Gastroesophageal sphincter (tissue), 4 donors: ENCODE results near the gene NAALADL2. TPM values are rescaled to one million over a fixed set of nuclear protein-coding genes. Genes with fewer than 3 reads are reported as not detected.
"Not testable (repeated sequence)": the region's sequence is repeated elsewhere in the genome, so short reads cannot be mapped to it uniquely, and the experiment has no call there.

Source experiments
- ATAC-seq: fragments of 150-250 bp; one replicate; pipeline ENCODE4 v1.9.1; 2016; ENCODE audit warnings: mild to moderate bottlenecking, moderate library complexity
- H3K27ac ChIP-seq, 4 donors: fragments of 200-600 bp; sonication (generic) in 3 of 4; 1 replicate in 3 of 4; 2 replicates in 1 of 4; pipeline ENCODE4 v1.5.1; 2016 to 2019
- H3K27me3 ChIP-seq: fragments of 200-600 bp; sonication (generic); one replicate; pipeline ENCODE4 v1.5.1; 2019
- H3K36me3 ChIP-seq, 2 donors: fragments of 200-600 bp; sonication (generic); one replicate each; pipeline ENCODE4 v1.5.1; 2019; ENCODE audit warnings: control low read depth in 1 of 2
- H3K4me1 ChIP-seq, 3 donors: fragments of 200-600 bp; sonication (generic); 1 replicate in 2 of 3; 2 replicates in 1 of 3; pipeline ENCODE4 v1.5.1; 2016 to 2019; ENCODE audit warnings: control low read depth in 2 of 3
- H3K4me3 ChIP-seq, 2 donors: fragments of 200-600 bp; sonication (generic); one replicate each; pipeline ENCODE4 v1.5.1; 2019; ENCODE audit warnings: mild to moderate bottlenecking in 1 of 2, moderate library complexity in 1 of 2
- H3K9me3 ChIP-seq, 3 donors: fragments of 200-600 bp; sonication (generic); one replicate each; pipeline ENCODE4 v1.5.1; 2017 to 2019; ENCODE audit warnings: control low read depth in 2 of 3
- EP300 ChIP-seq: sonication (generic); formaldehyde crosslinking; IDR thresholded peaks from one replicate; pipeline ENCODE4 v1.6.1; 2017; ENCODE audit warnings: antibody characterized with exemption, mild to moderate bottlenecking
- POLR2A ChIP-seq, 2 donors: fragments of 450-650 bp; IDR thresholded peaks; one replicate each; pipeline ENCODE4 v1.6.1; 2017; ENCODE audit warnings: antibody characterized with exemption in 2 of 2, mild to moderate bottlenecking in 2 of 2, moderate library complexity in 1 of 2
- POLR2AphosphoS5 ChIP-seq: sonication (generic); formaldehyde crosslinking; IDR thresholded peaks from one replicate; pipeline ENCODE4 v1.6.1; 2017; ENCODE audit warnings: antibody characterized with exemption
- WGBS, 2 donors: methylation state at CpG; one replicate each; pipeline ENCODE4 v1.1.5; 2018; ENCODE audit warnings: low coverage in 1 of 2; 5-methylcytosine and 5-hydroxymethylcytosine counted together
- total RNA-seq, 4 donors: library from RNA; depleted of rRNA; stranded (reverse); fragments of >200 nt; gene quantifications; one replicate each; pipeline ENCODE4 v1.1.0, GENCODE V29; 2016
- TF ChIP-seq, protein P1 (sequence below), 4 experiments: fragments of 200-600 bp in 2 of 4; fragments of 450-650 bp in 2 of 4; sonication (generic) in 1 of 4; IDR thresholded peaks; one replicate each; pipeline ENCODE4 v1.5.1; 2017 to 2019; ENCODE audit warnings: antibody characterized with exemption in 4 of 4, mild to moderate bottlenecking in 2 of 4, moderate library complexity in 2 of 4

NAALADL2 gene
- total RNA-seq, 4 donors from 2014 or later, result 3.1 to 7.4 (median 6.2) TPM

DNA sequence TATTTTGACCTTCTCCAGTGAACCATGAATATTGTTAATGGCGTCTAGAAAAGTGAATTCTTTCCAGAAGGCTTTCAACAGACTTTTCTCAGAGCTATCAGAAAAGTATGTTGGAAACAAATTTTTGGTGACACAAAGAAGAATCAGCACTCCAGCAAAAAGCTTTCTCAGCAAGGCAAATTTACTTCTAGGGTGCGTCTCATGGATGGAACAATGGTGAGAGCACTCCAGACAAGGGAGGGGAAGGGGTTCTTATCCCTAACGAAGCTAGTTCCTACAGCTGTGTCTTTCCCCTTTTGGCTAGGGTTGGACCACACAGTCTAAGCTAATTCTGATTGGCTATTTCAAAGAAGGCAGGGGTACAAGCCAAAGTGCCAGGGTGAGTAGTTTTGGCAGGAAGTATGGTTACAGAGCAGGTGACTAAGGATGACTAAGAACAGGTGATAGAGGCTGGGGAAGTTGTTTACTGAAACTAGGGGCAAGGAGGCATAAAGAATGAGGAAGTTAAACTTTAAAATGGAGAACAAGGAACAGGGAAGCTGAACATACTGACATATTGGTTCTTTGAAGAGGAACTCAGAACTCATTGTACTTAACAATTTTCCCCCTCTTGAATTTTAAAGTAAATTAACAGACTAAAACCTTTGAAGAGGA lies 959.8 kb downstream of the NAALADL2 start:
- WGBS, 2 donors, result 100% methylated on average over 1 to 2 of the region's 3 CpGs
- ATAC-seq, result no peak
- Histone ChIP-seq H3K36me3 (no peaks in the 10 kb centered on the region), H3K4me3 (no peak overlapping the region), H3K27me3 (no peaks in the 10 kb centered on the region), H3K4me1 (no peaks in the 10 kb centered on the region), H3K27ac (no peak overlapping the region), H3K9me3 (peaks cover 0 to 42% (median 0%) of the 10 kb centered on the region in 3 donors)
- TF ChIP-seq POLR2AphosphoS5 (no peak), POLR2A (IDR thresholded peaks at IDR 0.05) (no peak), EP300 (no peak)
- TF ChIP-seq, protein P1, sequence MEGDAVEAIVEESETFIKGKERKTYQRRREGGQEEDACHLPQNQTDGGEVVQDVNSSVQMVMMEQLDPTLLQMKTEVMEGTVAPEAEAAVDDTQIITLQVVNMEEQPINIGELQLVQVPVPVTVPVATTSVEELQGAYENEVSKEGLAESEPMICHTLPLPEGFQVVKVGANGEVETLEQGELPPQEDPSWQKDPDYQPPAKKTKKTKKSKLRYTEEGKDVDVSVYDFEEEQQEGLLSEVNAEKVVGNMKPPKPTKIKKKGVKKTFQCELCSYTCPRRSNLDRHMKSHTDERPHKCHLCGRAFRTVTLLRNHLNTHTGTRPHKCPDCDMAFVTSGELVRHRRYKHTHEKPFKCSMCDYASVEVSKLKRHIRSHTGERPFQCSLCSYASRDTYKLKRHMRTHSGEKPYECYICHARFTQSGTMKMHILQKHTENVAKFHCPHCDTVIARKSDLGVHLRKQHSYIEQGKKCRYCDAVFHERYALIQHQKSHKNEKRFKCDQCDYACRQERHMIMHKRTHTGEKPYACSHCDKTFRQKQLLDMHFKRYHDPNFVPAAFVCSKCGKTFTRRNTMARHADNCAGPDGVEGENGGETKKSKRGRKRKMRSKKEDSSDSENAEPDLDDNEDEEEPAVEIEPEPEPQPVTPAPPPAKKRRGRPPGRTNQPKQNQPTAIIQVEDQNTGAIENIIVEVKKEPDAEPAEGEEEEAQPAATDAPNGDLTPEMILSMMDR (IDR thresholded peaks at IDR 0.05), result no peak

DNA sequence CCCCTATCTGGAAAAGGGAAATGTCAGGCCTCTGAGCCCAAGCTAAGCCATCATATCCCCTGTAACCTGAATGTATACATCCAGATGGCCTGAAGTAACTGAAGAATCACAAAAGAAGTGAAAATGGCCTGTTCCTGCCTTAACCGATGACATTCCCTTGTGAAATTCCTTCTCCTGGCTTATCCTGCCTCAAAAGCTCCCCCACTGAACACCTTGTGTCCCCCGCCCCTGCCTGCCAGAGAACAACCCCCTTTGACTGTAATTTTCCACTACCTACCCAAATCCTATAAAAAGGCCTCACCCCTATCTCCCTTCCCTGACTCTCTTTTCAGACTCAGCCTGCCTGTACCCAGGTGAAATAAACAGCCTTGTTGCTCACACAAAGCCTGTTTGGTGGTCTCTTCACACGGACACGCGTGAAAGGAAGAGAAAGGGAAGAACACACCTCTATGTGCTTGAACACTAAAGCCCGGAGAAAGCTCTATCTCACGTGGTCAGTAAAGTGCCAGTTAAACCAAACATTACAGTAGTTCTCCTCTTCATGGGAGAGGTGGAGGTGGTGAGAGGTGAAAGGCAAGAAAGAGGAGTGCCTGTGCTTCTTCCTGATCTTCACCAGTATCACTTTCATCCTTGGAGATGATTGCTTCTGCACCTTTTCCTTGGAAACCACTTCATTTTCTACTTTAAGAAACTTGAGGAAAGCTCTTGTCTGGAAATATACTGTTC lies 963.8 kb downstream of the NAALADL2 start:
- not testable (repeated sequence) for H3K27me3 ChIP-seq, H3K4me1 ChIP-seq, ATAC-seq, H3K4me3 ChIP-seq, H3K27ac ChIP-seq, H3K36me3 ChIP-seq
- WGBS, 2 donors, result 71 to 78% methylated on average over 6 to 7 of the region's 7 CpGs
- peaks cover 0 to 16% (median 0%) of the 10 kb centered on the region in 3 donors for H3K9me3 ChIP-seq

DNA sequence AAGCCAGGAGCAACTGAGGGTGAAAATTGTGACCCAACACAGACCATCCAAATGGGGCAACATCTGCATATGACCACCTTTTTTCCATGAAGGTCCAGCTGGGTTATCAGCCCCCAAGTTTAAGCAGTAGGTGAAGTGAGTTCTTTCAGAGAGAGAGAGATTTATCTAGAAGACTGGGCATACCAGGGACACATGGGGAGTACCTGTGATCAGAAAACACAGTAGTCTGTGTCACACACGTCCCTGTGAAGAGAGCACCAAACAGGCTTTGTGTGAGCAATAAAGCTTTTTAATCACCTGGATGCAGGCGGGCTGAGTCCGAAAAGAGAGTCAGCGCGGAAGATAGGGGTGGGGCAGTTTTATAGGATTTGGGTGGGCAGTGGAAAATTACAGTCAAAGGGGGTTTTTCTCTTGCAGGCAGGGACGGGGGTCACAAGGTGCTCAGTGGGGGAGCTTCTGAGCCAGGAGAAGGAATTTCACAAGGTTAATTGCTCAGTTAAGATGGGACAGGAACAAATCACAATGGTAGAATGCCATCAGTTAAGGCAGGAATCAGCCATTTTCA lies 966.0 kb downstream of the NAALADL2 start:
- H3K27ac ChIP-seq, H3K27me3 ChIP-seq, H3K4me1 ChIP-seq, H3K9me3 ChIP-seq, H3K36me3 ChIP-seq, ATAC-seq, H3K4me3 ChIP-seq: not testable (repeated sequence)
- 75 to 100% methylated on average over 1 of the region's 6 CpGs for WGBS, 2 donors

- H3K27me3 ChIP-seq, result no peaks in the 10 kb centered on the region
- H3K36me3 ChIP-seq, result no peaks in the 10 kb centered on the region
- H3K4me1 ChIP-seq, result no peaks in the 10 kb centered on the region
- no peak overlapping the region for H3K27ac ChIP-seq
- TF ChIP-seq EP300, result no peak
- TF ChIP-seq POLR2A (IDR thresholded peaks at IDR 0.05), result no peak
- TF ChIP-seq, protein P1 (IDR thresholded peaks at IDR 0.05), result no peak
- no peaks in the 10 kb centered on the region for H3K9me3 ChIP-seq
- no peak for ATAC-seq
- H3K4me3 ChIP-seq, result no peak overlapping the region
- 95 to 100% methylated on average over 2 of the region's 2 CpGs for WGBS, 2 donors
Measured at GRCh38 chr3:175826759-175827158, 967.6 kb downstream of the NAALADL2 start.

GRCh38 chr3:175829809-175830208 lies 970.7 kb downstream of the NAALADL2 start:
- not testable (repeated sequence) for ATAC-seq, H3K27ac ChIP-seq, H3K4me1 ChIP-seq, H3K27me3 ChIP-seq, H3K9me3 ChIP-seq, H3K4me3 ChIP-seq, H3K36me3 ChIP-seq
- 75 to 87% methylated on average over 2 to 8 of the region's 8 CpGs for WGBS, 2 donors

DNA sequence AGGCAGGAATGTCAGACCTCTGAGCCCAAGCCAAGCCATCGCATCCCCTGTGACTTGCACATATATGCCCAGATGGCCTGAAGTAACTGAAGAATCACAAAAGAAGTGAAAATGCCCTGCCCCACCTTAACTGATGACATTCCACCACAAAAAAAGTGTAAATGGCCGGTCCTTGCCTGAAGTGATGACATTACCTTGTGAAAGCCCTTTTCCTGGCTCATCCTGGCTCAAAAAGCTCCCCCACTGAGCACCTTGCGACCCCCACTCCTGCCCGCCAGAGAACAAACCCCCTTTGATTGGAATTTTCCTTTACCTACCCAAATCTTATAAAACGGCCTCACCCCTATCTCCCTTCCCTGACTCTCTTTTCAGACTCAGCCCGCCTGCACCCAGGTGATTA lies 976.6 kb downstream of the NAALADL2 start:
- not testable (repeated sequence) for H3K4me1 ChIP-seq, H3K9me3 ChIP-seq, ATAC-seq, H3K4me3 ChIP-seq, H3K36me3 ChIP-seq, H3K27ac ChIP-seq, H3K27me3 ChIP-seq
- 78 to 83% methylated on average over 1 to 3 of the region's 6 CpGs for WGBS, 2 donors

DNA sequence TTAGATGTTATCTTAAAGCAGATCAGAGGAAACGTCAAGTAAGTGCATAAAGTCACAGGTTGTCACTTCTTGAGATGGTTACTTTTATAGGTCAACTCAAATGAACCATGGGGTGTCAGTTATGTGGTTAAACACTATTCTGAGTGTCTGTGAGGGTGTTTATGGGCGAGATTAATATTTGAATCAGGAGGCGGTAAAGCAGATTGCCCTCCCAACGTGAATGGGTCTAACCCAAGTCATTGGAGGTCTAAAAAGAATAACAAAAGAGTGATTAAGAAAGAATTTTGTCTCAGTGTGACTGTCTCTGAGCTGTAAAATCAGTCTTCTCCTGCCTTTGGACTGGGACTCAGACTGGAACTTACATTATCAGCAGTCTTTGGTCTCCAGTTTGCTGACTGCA lies 977.5 kb downstream of the NAALADL2 start:
- no peak overlapping the region for H3K4me3 ChIP-seq
- no peaks in the 10 kb centered on the region for H3K9me3 ChIP-seq
- no peak for ATAC-seq
- 75 to 81% methylated on average over 4 of the region's 4 CpGs for WGBS, 2 donors
- no peaks in the 10 kb centered on the region for H3K4me1 ChIP-seq
- no peak overlapping the region for H3K27ac ChIP-seq
- H3K27me3 ChIP-seq, result no peaks in the 10 kb centered on the region
- no peaks in the 10 kb centered on the region for H3K36me3 ChIP-seq
- TF ChIP-seq, protein P1 (IDR thresholded peaks at IDR 0.05), result no peak
- TF ChIP-seq EP300 (no peak), POLR2AphosphoS5 (no peak), POLR2A (IDR thresholded peaks at IDR 0.05) (no peak)
